Activated T-helper 1 cell treated with Interleukin-2 at 50 U/mL for 16 hours (primary cell): Measurements from ENCODE around the gene GCH1.
"Not testable (repeated sequence)": the region's sequence is repeated elsewhere in the genome, so short reads cannot be mapped to it uniquely, and the experiment has no call there.

ENCODE experiments used
- DNase-seq: peaks from one replicate; pipeline ENCODE4 v3.0.0-alpha.2; 2020; ENCODE audit warnings: low read depth

The GCH1 gene

DNA sequence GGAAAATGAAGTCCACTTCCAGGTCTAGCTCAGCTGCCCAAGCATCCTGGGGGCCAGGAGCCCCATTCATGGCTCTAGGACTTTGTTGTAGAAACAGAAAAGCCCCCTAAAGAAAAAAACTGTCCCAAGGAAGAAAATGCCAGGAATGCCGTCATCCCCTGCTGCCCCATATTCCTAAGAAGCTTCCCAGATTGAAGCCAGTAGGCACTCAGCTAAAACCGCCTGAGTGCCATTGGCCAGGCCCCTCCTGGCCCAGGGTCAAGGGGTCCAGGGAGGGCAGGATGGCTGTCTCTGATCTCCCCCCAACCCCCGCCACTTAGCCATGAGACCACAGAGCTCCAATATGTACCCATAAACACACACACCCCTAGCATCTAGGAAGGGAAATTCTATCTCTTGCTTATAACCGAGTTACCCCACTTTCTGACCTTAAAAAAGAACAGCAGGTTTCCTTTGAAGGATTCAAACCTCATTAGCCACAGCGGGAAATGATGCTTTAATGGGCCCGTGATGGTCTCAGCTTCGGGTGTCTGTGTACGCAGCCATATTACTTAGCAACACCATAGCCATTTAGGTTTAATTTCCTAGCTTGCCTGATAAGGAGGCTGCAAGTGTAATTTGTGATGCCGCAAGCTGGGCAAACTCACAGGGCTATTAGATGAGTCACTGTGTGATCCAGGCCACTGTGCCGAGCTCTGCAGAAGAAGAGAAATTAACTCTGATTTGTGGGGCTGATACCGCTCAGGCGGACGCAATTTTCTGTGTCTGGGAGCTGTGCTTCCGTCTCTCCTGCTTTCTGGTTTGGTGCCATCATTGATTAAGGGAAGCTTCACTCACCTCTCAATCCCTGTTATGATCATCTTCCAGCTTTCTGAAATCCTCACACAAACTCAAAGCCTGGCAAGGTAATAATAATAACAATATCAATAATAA, 84.2 kb downstream of the GCH1 start:
- no peak for DNase-seq

GRCh38 chr14:54817506-54817905, 85.1 kb downstream of the GCH1 start:
- no peak for DNase-seq

GRCh38 chr14:54816450-54816849, 86.2 kb downstream of the GCH1 start:
- DNase-seq: no peak

DNA sequence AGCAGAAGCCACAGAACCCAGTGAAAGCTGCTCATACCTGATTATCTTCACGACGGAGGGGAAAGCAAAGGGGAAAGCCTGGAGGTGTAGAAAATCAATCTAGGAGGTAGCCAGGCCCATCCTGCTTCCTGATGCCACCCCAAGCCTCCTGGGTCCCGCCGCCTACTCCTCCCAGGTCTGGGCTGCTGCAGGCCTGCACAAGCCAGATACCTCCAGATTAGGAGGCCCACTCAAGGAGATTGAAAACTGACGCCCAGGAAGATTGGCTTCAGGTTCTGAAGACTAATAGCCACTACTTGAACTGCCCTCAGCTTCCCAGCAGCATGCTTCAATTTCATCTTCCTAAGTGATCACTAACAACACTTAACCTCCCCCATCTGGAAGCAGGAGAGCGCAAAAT, 87.1 kb downstream of the GCH1 start:
- DNase-seq: no peak

DNA sequence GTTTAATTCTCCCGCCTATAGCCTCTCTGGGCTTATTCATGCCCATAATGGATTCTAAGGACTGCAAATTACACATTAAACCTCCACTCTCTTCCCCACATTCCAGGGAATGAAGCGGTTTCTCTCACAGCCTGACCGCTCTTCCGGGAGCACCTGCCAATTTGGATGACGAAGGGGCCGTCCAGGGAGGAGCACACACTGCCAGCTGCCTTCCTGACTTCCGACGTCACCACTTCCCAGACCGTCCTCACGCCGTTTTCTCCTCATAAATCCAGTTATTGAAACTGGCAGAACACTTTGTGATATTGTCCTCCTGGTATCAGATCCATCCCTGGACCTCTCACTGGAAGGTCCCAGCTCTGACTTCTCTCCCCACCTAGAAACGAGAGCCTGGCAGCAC, 87.6 kb downstream of the GCH1 start:
- DNase-seq: no peak

GRCh38 chr14:54814076-54814475, 88.5 kb downstream of the GCH1 start:
- DNase-seq: no peak

GRCh38 chr14:54813081-54813480, 89.5 kb downstream of the GCH1 start:
- no peak for DNase-seq

DNA sequence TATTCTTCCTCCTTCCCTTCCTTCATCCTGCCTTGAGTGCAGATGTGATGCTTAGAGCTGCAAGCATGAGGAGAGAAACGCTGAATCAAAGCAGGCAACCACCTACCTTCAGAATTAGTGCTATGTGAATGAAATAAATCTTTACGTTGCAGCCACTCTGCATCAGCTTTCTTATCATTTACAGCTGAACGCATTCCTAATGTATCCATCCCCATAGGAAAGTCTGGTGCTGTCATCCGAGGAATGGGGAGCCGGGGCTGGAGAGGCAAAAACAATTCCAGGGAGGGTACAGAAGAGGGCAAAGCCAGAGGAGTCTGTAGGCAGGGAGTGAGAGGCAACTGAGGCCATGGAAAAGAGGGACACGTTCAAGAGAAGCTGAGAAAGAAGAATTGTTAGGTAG, 90.0 kb downstream of the GCH1 start:
- DNase-seq: no peak

- DNase-seq: no peak
These were observed 92.9 kb downstream of the GCH1 start for GRCh38 chr14:54809767-54810166.

DNA sequence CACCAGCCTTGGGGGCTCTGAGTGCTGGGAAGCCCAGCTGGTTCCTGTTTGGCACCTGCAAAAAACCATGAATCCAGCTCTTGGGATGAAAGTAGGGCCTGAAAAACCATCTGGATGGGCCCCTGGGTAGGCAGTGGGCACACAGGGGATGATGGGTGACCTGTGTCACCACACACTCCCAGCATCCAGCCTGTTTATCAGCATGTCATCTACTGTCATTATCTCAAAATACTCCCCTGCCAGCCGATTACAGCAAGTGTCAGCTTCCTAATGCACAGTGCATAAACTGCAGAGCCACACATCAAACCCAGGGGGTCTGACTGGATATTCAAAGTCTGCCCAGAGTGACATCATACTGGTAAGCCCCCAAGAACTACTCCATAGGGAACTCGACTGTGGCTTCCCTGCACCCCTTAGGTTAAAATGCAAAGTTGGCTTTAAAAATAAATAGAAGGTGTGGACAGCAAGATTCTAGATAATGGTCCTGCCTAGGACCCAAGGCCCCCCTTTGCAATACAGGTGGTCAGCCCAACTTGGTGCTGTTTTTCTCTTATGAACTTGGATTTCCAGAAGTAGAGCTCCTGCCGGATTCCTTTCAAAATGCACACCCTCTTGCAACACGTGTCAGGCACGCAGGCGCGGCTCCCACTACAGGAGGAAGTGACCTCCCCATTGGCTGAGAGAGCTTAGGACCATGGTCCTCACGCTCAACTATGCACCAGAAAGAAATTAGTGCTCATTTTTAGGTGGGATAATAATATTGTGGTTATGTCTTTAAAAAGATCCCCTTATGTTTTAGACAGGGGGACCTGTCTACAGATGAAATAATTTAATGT, 94.1 kb downstream of the GCH1 start:
- no peak for DNase-seq

GRCh38 chr14:54807881-54808280, 94.7 kb downstream of the GCH1 start:
- no peak for DNase-seq

- no peak for DNase-seq
These were observed 95.2 kb downstream of the GCH1 start for GRCh38 chr14:54807428-54807827.

DNA sequence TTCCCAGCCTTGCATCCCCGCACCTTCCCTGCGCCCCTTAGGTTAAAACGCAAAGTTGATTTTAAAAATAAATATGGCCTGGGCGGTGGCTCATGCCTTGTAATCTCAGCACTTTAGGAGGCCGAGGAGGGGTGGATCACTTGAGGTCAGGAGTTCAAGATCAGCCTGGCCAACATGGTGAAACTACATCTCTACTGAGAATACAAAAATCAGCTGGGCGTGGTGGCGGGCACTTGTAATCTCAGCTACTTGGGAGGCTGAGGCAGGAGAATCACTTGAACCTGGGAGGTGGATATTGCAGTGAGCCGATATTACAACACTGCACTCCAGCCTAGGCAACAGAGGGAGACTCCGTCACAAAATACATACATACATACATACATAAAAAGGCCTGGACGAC, 96.0 kb downstream of the GCH1 start:
- no peak for DNase-seq

DNA sequence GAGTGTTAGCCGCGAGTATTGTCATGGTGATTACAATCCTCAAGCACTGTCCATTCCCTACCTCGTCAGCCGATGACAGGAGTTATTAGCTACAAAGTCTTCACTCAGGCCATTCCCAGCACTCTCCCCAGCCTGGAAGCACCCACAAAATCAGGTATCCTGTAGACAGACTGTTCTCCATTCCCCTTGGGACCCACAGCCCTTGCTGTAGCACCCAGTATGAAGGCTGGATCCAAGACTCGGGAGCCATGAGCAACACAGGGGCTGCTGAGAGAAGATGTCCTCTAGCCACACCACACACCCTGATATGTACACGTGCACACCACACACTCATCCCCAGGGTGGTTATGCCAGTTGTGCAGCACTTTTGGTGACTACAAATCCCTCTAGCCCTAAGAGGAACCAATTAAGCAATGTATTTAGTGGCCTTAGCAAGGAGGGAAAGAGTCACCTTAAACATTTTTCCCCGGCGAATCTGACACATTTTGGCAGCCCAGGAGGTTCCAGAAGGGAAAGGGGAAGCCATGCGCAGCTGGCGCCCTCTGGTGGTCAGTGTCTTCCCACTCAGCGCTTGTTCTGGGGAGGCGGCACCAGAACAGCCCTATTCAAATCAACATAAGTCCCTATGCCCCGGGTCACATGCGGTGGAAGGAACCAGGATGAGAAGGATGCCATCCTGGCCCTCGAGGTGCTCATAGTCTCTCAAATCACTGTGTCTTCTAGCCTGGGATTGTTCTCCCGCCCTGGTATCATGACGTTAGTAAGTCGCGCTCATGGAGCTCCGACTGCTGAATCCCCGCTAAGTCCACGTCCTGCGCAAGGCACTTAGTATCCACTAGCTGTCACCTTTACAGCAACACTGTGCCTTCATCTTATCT, 96.9 kb downstream of the GCH1 start:
- peak; percentile 37 for DNase-seq

- no peak for DNase-seq
These were observed 97.6 kb downstream of the GCH1 start for GRCh38 chr14:54805070-54805444.

- no peak for DNase-seq
These were observed 98.0 kb downstream of the GCH1 start for GRCh38 chr14:54804538-54805041.

GRCh38 chr14:54803926-54804537, 98.6 kb downstream of the GCH1 start:
- DNase-seq: no peak

DNA sequence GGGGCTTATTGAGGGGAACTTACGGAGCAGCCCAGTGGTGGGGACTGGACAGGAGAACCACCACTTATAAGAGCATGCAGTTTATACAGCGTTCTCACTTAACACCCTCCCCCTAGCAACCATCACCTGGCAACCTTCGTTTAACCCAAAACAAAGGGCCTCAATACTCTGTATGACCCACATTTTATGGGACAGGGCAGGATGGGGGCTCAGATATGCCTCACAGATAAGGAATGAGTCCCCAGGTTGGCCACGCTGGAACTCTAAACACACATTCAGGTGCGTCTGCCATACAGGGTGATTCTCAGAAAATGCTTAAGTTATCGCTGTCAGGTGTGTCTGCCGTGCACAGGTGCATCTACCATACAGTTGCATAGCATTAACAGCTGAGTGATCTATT, 99.2 kb downstream of the GCH1 start:
- no peak for DNase-seq

DNA sequence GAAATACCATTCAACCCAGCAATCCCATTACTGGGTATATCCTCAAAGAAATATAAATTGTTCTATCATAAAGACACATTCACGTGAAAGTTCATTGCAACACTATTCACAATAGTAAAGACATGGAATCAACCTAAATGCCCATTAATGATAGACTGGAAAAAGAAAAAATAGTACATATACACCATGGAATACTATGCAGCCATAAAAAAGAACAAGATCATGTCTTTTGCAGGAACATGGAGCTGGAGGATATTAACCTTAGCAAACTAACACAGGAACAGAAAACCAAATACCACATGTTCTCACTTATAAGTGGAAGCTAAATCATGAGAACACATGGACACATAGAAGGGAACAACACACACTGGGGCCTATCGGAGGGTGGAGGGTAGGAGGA, 101.1 kb downstream of the GCH1 start:
- not testable (repeated sequence) for DNase-seq

DNA sequence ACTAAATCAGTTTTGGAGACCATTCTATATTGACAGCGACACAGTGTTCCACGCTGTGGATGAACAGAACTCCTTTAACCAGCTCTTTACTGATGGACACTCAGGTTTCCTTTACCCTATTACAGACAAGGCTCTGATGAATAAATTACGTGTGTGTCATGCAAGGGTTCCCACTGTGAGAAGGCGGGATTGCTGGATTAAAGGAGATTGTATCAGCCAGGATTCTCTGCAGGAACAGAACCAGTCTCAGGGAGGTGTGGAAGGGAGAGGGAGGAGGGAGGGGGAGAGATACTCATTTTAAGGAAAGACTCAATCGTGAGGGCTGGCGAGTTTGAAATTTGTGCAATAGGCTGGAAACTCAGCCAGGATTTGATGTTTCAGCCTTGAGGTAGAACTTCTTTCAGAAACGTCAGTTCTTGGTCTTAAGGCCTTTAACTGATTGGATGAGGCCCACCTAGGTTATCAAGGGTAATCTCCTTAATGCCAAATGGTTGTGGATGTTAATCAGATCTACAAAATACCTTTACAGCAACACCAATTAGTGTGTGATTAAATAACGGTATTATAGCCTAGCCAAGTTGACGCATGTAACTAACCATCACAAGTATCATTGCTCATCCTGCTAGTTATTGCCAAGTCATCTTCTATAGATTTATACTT, 104.0 kb downstream of the GCH1 start:
- DNase-seq: no peak

DNA sequence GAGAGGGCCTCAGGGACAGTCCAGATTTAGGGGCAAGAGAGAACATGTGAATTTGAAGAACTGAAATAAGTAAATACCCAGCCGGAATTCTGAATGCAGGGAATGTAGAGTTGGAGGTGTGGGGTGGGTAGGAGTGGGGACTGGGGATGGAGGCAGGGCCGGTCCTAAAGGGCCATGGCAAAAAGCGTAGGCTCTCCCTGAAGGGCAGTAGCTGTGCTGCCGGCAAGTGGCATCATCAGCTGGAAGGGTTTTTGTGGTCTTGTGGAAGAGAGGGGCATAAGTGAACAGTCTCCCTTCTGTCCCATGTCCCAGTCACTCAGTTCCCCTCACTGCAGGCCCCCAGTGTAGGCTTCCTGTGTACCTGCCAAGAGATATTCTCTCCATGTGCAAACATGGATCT, 104.6 kb downstream of the GCH1 start:
- no peak for DNase-seq
